Measurements from ENCODE around the gene HNRNPAB. TPM values are rescaled to one million over a fixed set of nuclear protein-coding genes. Genes with fewer than 3 reads are reported as not detected.

HNRNPAB gene
- total and polyA plus RNA-seq, 9 of the 15 experiments (the other 6 are each of a cell fraction or from before 2014, with no cell fraction given), result 34.6 to 425 (median 236) TPM

GRCh38 chr5:178201221-178201926, 3.0 kb upstream of the HNRNPAB start (continued):
- TF ChIP-seq, protein P1, sequence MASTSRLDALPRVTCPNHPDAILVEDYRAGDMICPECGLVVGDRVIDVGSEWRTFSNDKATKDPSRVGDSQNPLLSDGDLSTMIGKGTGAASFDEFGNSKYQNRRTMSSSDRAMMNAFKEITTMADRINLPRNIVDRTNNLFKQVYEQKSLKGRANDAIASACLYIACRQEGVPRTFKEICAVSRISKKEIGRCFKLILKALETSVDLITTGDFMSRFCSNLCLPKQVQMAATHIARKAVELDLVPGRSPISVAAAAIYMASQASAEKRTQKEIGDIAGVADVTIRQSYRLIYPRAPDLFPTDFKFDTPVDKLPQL (IDR thresholded peaks at IDR 0.05; ENCODE audit: extremely low read depth, insufficient read length), result no peak
- no peak for TF ChIP-seq FOXP1 (CRISPR knock-in tag; IDR thresholded peaks at IDR 0.05)
- no peak for TF ChIP-seq CBFB (CRISPR knock-in tag; IDR thresholded peaks at IDR 0.05)
- no peak for TF ChIP-seq RREB1 (CRISPR knock-in tag; IDR thresholded peaks at IDR 0.05)
- no peak for TF ChIP-seq KDM1A (IDR thresholded peaks at IDR 0.05)
- no peak for TF ChIP-seq PATZ1 (CRISPR knock-in tag; IDR thresholded peaks at IDR 0.05; ENCODE audit: borderline replicate concordance)
- TF ChIP-seq JUND (IDR thresholded peaks at IDR 0.05; ENCODE audit: borderline replicate concordance, low read depth, low read length), result no peak
- TF ChIP-seq JUND (tag; IDR thresholded peaks at IDR 0.05; ENCODE audit: borderline replicate concordance, low read depth, low read length), result no peak
- no peak for TF ChIP-seq TRIM24 (IDR thresholded peaks at IDR 0.05)
- no peak for TF ChIP-seq HMG20A (CRISPR knock-in tag; conservative IDR thresholded peaks at IDR 0.05)

Data from K562 (cell line).